PC-9 (cell line): Measurements from ENCODE around the gene CACNA1A. TPM values are rescaled to one million over a fixed set of nuclear protein-coding genes. Genes with fewer than 3 reads are reported as not detected.

Experiments
- BruUV-seq: library from RNA; stranded (reverse); fragments of 400-500 nt; replicated peaks from 2 replicates; lab custom pipeline; 2021; lab: Mats Ljungman, UMichigan
- CTCF ChIA-PET: fragments of 300-600 bp; sonication (Branson Sonifier 250); formaldehyde crosslinking; loops from one replicate; lab custom pipeline; 2022; ENCODE audit warnings: antibody characterized with exemption; lab: Charles Lee
- POLR2A ChIA-PET: fragments of 300-600 bp; sonication (Branson Sonifier 250); formaldehyde crosslinking; loops from one replicate; lab custom pipeline; 2022; ENCODE audit warnings: antibody characterized with exemption; ENCODE audit not compliant: unreplicated experiment; lab: Charles Lee
- DNase-seq, 2 experiments: peaks; one replicate each; pipeline versions ENCODE4 v3.0.0 to v3.0.0-alpha.2; 2015 to 2022; ENCODE audit warnings: mixed read lengths in 1 of 2
- H2AFZ ChIP-seq: fragments of 200-600 bp; sonication (generic); 2 replicates; pipeline ENCODE4 v1.8.1; 2017; ENCODE audit warnings: antibody characterized with exemption
- H3F3A ChIP-seq: fragments of 200-600 bp; sonication (generic); 2 replicates; pipeline ENCODE4 v1.8.1; 2017; ENCODE audit warnings: antibody characterized with exemption, mild to moderate bottlenecking, low read depth; ENCODE audit not compliant: insufficient read depth
- H3K27ac ChIP-seq: fragments of 200-600 bp; sonication (generic); 2 replicates; pipeline ENCODE4 v1.6.1; 2016; ENCODE audit warnings: mixed run types
- H3K27me3 ChIP-seq: fragments of 200-600 bp; sonication (generic); 2 replicates; pipeline ENCODE4 v1.6.1; 2016; ENCODE audit warnings: low read depth, mixed run types; ENCODE audit not compliant: insufficient read depth
- H3K36me3 ChIP-seq: fragments of 200-600 bp; sonication (generic); 2 replicates; pipeline ENCODE4 v1.6.1; 2016; ENCODE audit warnings: low read depth, mixed run types
- H3K4me1 ChIP-seq: fragments of 200-600 bp; sonication (generic); replicated peaks from 2 replicates; pipeline ENCODE4 v1.6.1; 2016; ENCODE audit warnings: mixed run types; ENCODE audit not compliant: insufficient read depth
- H3K4me2 ChIP-seq: fragments of 200-600 bp; sonication (generic); 2 replicates; pipeline ENCODE4 v1.6.1; 2017; ENCODE audit warnings: mixed run types
- H3K4me3 ChIP-seq: fragments of 200-600 bp; sonication (generic); 2 replicates; pipeline ENCODE4 v1.6.1; 2016; ENCODE audit warnings: mixed run types
- H3K79me2 ChIP-seq: fragments of 200-600 bp; sonication (generic); 2 replicates; pipeline ENCODE4 v1.6.1; 2017; ENCODE audit warnings: low read depth, mixed run types
- H3K9me2 ChIP-seq: fragments of 200-600 bp; sonication (generic); 2 replicates; pipeline ENCODE4 v1.8.1; 2017; ENCODE audit warnings: mild to moderate bottlenecking; ENCODE audit not compliant: insufficient read depth
- H3K9me3 ChIP-seq: fragments of 200-600 bp; sonication (generic); 2 replicates; pipeline ENCODE4 v1.8.1; 2016; ENCODE audit warnings: low read depth; ENCODE audit not compliant: insufficient read depth
- H4K20me1 ChIP-seq: fragments of 200-600 bp; sonication (generic); 2 replicates; pipeline ENCODE4 v1.8.1; 2017; ENCODE audit not compliant: insufficient read depth
- CTCF ChIP-seq: fragments of 200-600 bp; sonication (generic); conservative IDR thresholded peaks from 2 replicates; pipeline ENCODE4 v1.6.1; 2017; ENCODE audit warnings: mixed run types, antibody characterized with exemption, mild to moderate bottlenecking, moderate library complexity
- EZH2 ChIP-seq: fragments of 200-600 bp; sonication (generic); IDR thresholded peaks from 2 replicates; pipeline ENCODE4 v1.8.0; 2017; ENCODE audit warnings: antibody characterized with exemption, low read depth
- intact Hi-C: fragments of 100-400 bp; cut with micrococcal nuclease; formaldehyde crosslinking; loops from one replicate; pipeline ENCODE4 v1.10.0; 2022; ENCODE audit not compliant: unreplicated experiment
- total RNA-seq: library from RNA; stranded (reverse); gene quantifications from 2 replicates; pipeline ENCODE4 v1.2.3, GENCODE V29; 2021

The CACNA1A gene
- total RNA-seq, 1 experiment from 2014 or later, result 0.35 TPM

- peak overlapping the region; percentile 85 for H3K4me2 ChIP-seq
- BruUV-seq, result TSS peak; percentile 50
- peak; percentile 99 for DNase-seq
- H3K9me2 ChIP-seq, result no peaks in the 10 kb centered on the region
- H3K9me3 ChIP-seq, result no peaks in the 10 kb centered on the region
- CTCF ChIA-PET, result no interaction called here
- TF ChIP-seq EZH2, result no peak
- no peak; the same call in none of the 2 replicates for TF ChIP-seq CTCF
- peaks cover 68% of the 10 kb centered on the region for H3K4me1 ChIP-seq
- H4K20me1 ChIP-seq, result no peaks in the 10 kb centered on the region
- POLR2A ChIA-PET, result interaction anchor here (0.7 to 1.1 kb wide), 2 partner anchors 11 to 109 kb away, joined by 3 to 9 read pairs; no protein-coding TSS in a partner anchor
- no peaks in the 10 kb centered on the region for H3K27me3 ChIP-seq
- H3K27ac ChIP-seq, result peak overlapping the region; percentile 99
- peaks cover 31% of the 10 kb centered on the region for H3K79me2 ChIP-seq
- no peaks in the 10 kb centered on the region for H3K36me3 ChIP-seq
- intact Hi-C loops, result loop anchor here (1.0 to 5.0 kb wide), 3 partner anchors 8 to 376 kb away; no protein-coding TSS in a partner anchor
- H2AFZ ChIP-seq, result no peak overlapping the region
- peak overlapping the region; percentile 63 for H3K4me3 ChIP-seq
- peaks cover 73% of the 10 kb centered on the region for H3F3A ChIP-seq
Measured at GRCh38 chr19:13162724-13163608, 343.3 kb downstream of the CACNA1A start.

GRCh38 chr19:13160557-13160956 lies 345.7 kb downstream of the CACNA1A start:
- H3K4me1 ChIP-seq, result peaks cover 56% of the 10 kb centered on the region
- BruUV-seq, result no TSS peak
- H3K27ac ChIP-seq, result peak overlapping the region; percentile 99
- no peak overlapping the region for H2AFZ ChIP-seq
- H3F3A ChIP-seq, result peaks cover 67% of the 10 kb centered on the region
- POLR2A ChIA-PET, result interaction anchor here (0.6 kb wide), 1 partner anchor 88 kb away, joined by 4 read pairs; no protein-coding TSS in a partner anchor
- H3K36me3 ChIP-seq, result no peaks in the 10 kb centered on the region
- no peaks in the 10 kb centered on the region for H3K9me3 ChIP-seq
- H4K20me1 ChIP-seq, result no peaks in the 10 kb centered on the region
- peak; percentile 43 to 83 for DNase-seq
- H3K79me2 ChIP-seq, result peaks cover 31% of the 10 kb centered on the region
- peak overlapping the region; percentile 85 for H3K4me2 ChIP-seq
- no peak for TF ChIP-seq CTCF
- no peak for TF ChIP-seq EZH2
- CTCF ChIA-PET, result interaction anchor here (0.8 kb wide), 1 partner anchor 9 kb away, joined by 3 read pairs; no protein-coding TSS in a partner anchor
- no peaks in the 10 kb centered on the region for H3K27me3 ChIP-seq
- H3K4me3 ChIP-seq, result no peak overlapping the region
- H3K9me2 ChIP-seq, result no peaks in the 10 kb centered on the region
- intact Hi-C loops, result loop anchor here (5.0 kb wide), 1 partner anchor 373 kb away; no protein-coding TSS in a partner anchor

- TF ChIP-seq EZH2 (no peak), CTCF (no peak)
- H3K4me1 ChIP-seq, result peaks cover 52% of the 10 kb centered on the region
- peaks cover under 1% of the 10 kb centered on the region; the same call in 1 of the 2 replicates for H3K36me3 ChIP-seq
- peaks cover 66% of the 10 kb centered on the region for H3F3A ChIP-seq
- no peaks in the 10 kb centered on the region for H3K9me3 ChIP-seq
- no TSS peak for BruUV-seq
- H3K4me3 ChIP-seq, result no peak overlapping the region
- 0 out of 2 replicates have a peak overlapping the region, but pooled peaks have one; percentile 85 for H3K4me2 ChIP-seq
- H3K79me2 ChIP-seq, result peaks cover 37% of the 10 kb centered on the region
- H3K9me2 ChIP-seq, result no peaks in the 10 kb centered on the region
- ChIA-PET POLR2A (no interaction called here), CTCF (interaction anchor here (0.5 to 0.6 kb wide), 2 partner anchors 11 to 72 kb away, joined by 3 to 5 read pairs; no protein-coding TSS in a partner anchor)
- peaks cover under 1% of the 10 kb centered on the region; the same call in 1 of the 2 replicates for H4K20me1 ChIP-seq
- no peak overlapping the region for H3K27ac ChIP-seq
- DNase-seq, result no peak
- H3K27me3 ChIP-seq, result no peaks in the 10 kb centered on the region
- intact Hi-C loops, result loop anchor here (5.0 kb wide), 2 partner anchors 107 to 372 kb away; no protein-coding TSS in a partner anchor
- no peak overlapping the region for H2AFZ ChIP-seq
Measured at GRCh38 chr19:13159713-13160112, 346.6 kb downstream of the CACNA1A start.
